ENCODE data around the gene SPIRE1.
"Not testable (repeated sequence)": the region's sequence is repeated elsewhere in the genome, so short reads cannot be mapped to it uniquely, and the experiment has no call there.

The SPIRE1 gene

GRCh38 chr18:12551943-12552878 lies 105.7 kb downstream of the SPIRE1 start:
- DNase-seq: not testable (repeated sequence)

GRCh38 chr18:12551466-12551865 lies 106.4 kb downstream of the SPIRE1 start:
- not testable (repeated sequence) for DNase-seq

DNA sequence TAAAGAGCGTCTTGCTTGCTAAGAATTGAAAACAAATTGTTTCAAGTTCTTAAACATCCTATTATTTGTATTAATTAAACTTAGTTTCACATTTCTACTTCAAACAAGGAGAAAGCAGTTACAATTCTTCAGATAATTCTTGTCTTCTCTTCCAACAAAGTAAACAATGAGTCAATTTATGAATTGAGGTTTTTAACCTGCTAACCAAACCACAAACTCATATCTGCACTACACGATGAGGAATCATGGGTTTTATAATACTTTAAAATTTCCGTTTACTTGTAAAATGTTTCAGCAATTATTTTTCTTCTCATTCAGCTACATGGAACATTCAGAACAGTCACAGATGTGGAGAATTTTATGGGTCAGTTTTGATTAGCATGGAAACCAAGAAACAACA lies 114.2 kb downstream of the SPIRE1 start:
- DNase-seq: no peak

DNA sequence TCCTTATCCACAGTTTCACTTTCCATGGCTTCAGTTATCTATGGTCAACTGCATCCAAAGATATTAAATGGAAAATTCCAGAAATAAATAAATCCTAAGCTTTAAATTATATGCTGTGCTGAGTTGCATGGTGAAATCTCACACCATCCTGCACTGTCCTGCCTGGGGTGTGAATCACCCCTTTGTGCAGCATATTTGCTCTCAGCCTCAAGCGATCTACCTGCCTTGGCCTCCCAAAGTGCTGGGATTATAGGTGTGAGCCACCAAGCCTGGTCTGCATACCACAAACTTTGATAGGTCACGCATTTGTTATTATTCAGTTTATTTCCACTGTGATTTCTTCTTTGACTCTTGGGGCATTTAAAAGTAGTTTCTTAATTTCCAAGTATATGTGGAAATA lies 117.2 kb downstream of the SPIRE1 start:
- DNase-seq: no peak

DNA sequence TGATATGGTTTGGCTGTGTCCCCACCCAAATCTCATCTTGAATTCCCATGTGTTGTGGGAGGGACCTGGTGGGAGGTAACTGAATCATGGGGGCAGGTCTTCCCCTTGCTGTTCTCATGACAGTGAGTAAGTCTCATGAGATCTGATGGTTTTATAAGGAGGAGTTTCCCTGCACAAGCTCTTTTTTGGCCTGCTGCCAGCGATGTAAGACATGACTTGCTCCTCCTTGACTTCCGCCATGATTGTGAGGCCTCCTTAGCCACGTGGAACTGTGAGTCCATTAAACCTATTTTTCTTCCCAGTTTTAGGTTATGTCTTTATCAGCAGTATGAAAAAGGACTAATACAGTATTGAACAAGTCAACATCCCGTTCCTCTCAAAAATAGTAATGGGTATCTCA lies 118.7 kb downstream of the SPIRE1 start:
- DNase-seq: not testable (repeated sequence)

DNA sequence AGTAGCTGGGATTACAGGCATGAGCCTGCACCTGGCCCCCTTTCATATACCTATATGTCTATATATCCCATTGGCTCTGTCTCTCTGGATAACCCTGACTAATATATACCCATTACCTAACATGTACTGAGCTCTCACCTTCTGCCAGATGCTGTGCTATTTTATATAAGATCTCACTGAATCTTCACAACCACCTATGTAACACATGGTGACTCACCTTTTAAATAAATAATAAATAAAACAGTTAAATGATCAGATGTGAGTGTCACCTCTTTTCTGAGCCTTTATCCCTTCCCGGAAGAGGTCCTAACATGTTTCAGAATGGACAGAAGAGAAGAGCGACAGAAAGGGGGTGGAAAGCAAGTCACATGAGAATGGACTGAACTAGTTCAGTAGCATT lies 123.1 kb downstream of the SPIRE1 start:
- no peak for DNase-seq

DNA sequence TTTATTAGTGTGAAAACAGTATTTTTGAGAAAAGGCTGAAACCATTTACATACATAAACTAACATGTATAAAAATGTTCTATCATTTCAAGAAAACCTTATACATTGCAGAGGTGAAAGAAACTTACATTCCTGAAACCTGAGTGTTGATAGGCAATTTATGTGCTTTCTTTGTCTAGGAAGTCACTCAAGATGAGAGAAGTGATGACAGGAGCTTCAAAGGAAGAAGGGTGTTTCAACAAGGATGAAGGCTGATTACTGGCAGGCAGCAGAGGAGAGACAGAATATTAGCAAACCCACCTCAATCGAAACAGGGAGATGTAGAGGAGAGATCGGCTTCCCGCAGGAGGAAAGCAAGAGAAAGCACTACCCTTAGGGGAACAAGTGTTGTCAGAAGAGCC lies 125.2 kb downstream of the SPIRE1 start:
- no peak for DNase-seq

DNA sequence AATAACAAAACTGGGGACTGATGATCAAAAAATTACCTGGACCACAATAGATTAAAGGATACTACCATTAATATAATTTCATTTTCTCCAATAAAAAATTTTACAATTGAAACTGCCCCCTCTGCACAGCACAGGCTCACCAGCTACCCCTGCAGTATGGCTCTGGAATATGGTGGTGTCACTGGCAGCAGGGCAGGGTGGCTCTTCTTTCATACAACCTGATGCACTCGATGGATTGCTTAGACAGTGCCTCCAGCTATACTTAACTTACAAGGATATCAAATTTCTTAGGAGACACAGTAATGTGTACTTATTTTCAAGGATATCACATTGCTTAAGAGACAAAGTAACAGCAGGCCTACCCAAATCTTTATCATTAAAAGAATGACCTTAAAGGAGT lies 126.2 kb downstream of the SPIRE1 start:
- no peak for DNase-seq

- no peak for DNase-seq
Observed at GRCh38 chr18:12520442-12520992, 137.4 kb downstream of the SPIRE1 start.

DNA sequence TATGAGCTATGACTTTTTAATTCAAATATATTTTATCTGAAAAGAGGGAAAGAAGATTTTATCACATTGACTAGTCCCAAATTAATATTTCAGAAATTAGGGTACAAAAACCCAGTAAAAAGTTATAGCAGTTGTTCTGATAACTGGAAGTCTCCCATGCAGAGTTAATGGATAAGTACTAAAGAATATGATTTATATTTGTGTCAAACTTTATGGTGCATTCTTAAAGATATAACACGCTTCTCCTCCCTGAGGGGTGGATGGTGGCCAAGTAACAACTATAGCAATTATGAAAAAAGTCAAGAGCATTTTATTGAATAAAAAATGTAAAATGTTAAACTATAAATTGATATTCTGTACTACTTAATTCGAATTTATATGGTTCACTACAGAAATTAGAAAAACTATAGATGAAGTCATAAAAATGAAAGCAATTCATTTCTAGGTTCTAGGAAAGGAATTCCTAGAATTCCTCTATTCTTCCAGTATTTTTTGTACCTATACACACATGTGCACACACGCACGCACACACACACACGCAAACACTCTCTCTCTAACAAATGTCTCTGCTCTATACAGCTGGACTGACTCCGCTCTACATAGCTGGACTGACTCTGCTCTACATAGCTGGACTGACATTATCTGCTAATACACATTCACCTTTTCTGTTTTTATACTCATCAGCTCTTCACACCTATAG lies 138.9 kb downstream of the SPIRE1 start:
- no peak for DNase-seq

- DNase-seq: no peak
Observed at GRCh38 chr18:12518326-12518725, 139.6 kb downstream of the SPIRE1 start.

DNA sequence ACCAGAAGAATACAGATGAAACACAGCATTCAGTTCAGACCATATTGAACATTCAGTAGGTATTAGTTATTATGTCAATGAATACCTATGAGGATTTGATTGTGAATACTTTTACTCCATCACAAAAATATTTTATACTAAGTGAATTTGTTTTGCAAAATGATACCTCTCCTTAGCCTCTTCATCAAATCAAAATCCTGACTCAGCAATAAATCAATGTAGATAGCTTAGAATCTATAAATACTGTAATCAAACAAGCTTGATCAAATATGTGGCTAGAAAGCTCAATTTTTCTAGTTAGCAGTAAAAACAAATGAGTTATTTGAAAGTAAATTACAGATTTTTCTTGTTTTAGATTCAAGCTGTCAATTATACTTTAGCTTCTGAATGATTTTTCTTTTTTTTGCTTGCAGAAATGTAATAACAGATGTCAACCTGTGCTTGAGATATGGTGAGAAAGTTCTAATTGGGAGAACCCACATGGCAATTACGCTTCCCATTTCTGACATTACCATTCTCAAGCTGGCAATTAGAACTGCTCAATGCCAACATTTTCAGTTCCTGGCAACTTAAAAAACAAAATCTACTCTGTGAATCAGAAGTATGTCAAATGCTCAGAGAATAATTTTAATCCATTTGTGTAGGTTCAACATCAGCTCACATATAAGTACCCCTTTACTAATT lies 140.6 kb downstream of the SPIRE1 start:
- no peak for DNase-seq

- DNase-seq: no peak
Observed at GRCh38 chr18:12516049-12516630, 141.8 kb downstream of the SPIRE1 start.

GRCh38 chr18:12515550-12515949 lies 142.4 kb downstream of the SPIRE1 start:
- no peak for DNase-seq

GRCh38 chr18:12507007-12507406 lies 150.9 kb downstream of the SPIRE1 start:
- no peak for DNase-seq

- DNase-seq: no peak
Observed at GRCh38 chr18:12500986-12501385, 156.9 kb downstream of the SPIRE1 start.

DNA sequence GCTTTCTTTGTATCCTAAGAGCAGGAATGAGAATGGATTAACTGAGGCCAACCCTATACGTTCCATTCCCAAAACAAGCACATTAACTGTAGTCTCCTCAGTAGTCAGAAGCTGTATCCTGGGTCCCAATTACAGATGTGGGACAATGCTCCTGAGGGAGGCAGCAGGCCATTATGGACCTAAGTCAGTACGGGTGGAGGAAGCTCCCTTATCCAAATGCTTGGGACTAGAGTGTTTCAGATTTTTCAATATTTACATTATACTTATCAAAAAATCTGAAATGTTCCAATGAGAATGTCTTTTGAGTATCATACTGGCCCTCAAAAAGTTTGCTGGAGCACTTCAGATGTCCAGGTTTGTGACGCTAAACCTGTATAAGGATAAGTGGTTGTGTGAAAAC lies 160.1 kb downstream of the SPIRE1 start:
- no peak for DNase-seq

GRCh38 chr18:12497296-12497695 lies 160.6 kb downstream of the SPIRE1 start:
- no peak for DNase-seq

DNA sequence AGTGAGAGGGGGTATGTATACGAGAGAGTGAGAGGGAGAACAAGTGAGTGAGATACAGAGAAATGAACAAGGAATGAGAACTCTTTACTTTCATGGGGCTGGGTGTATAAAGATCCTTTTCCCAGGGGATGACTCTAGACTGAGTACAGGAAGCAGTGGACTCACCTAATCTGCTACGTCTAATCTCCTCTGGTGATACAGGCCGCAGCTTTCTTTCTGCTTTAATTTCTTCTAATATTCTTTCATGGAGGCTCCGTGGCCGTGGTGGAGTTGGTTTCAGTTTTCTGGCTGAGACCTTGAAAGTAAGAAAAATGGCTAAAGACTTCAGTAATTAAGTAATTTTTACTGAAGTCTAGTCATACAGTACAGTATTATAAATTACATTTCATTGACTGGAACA lies 165.0 kb downstream of the SPIRE1 start:
- DNase-seq: no peak

DNA sequence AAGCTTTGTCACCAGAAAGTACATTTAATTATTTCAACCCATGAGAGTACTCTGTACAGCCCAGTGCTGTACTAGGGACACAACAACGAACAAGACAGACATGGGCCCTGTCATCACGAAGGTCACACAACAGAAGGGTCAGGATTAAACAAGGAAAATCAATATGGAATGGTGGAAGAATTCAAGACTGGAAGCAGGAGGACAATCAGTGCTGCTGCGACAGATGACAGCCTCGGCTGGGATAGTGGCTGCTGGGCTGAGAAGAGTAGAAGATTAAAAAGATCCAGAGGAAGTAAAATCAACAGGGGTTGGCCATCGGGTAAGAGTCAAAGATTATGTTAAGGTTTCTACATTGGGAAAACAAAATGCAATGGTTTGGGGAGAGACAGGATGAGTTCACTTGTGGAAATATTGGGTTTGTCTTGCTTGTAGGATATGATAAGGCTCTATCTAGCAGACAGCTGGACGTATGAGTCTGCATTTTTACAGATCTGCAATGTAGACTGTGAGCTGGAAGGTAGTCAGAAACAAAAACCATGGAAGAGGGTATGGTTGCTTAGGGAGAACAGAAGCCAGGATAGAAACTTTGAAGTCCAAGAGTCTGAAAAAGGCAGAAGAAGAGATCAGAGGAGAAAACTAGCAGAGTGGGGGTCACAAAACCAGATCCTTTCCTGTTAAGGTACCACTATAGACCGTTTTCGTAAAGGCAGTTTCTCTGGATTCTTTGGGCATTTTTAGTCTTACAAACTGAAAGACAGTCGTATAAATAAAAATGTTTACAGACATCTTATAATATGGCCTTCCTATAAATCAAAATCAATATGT lies 166.1 kb downstream of the SPIRE1 start:
- no peak for DNase-seq

GRCh38 chr18:12485479-12486105 lies 172.3 kb downstream of the SPIRE1 start:
- DNase-seq: no peak
